HG02642 (cell line): Measurements from ENCODE around the gene CLSTN2.

ENCODE experiments used
- ATAC-seq: cut with Tn5 transposase; IDR thresholded peaks from one replicate; pipeline ENCODE4 v1.9.1; 2021; ENCODE audit warnings: mild to moderate bottlenecking; ENCODE audit not compliant: unreplicated experiment, poor library complexity

The CLSTN2 gene

GRCh38 chr3:140219291-140219690 is 284.3 kb downstream of the CLSTN2 start:
- no peak for ATAC-seq

- no peak for ATAC-seq
Measured at GRCh38 chr3:140219923-140220452, 285.0 kb downstream of the CLSTN2 start.

GRCh38 chr3:140223197-140223596 is 288.2 kb downstream of the CLSTN2 start:
- no peak for ATAC-seq

GRCh38 chr3:140223631-140224030 is 288.6 kb downstream of the CLSTN2 start:
- no peak for ATAC-seq

- no peak for ATAC-seq
Measured at GRCh38 chr3:140224307-140224706, 289.3 kb downstream of the CLSTN2 start.

- ATAC-seq, result no peak
Measured at GRCh38 chr3:140225996-140226395, 291.0 kb downstream of the CLSTN2 start.

GRCh38 chr3:140233702-140234101 is 298.7 kb downstream of the CLSTN2 start:
- ATAC-seq, result no peak

- no peak for ATAC-seq
Measured at GRCh38 chr3:140234256-140234655, 299.3 kb downstream of the CLSTN2 start.

- ATAC-seq, result no peak
Measured at GRCh38 chr3:140236836-140237501, 302.0 kb downstream of the CLSTN2 start.

GRCh38 chr3:140238646-140239314 is 303.8 kb downstream of the CLSTN2 start:
- ATAC-seq, result no peak

GRCh38 chr3:140242818-140243276 is 307.9 kb downstream of the CLSTN2 start:
- ATAC-seq, result no peak

- ATAC-seq, result no peak
Measured at GRCh38 chr3:140243575-140243974, 308.6 kb downstream of the CLSTN2 start.

GRCh38 chr3:140244893-140245292 is 309.9 kb downstream of the CLSTN2 start:
- no peak for ATAC-seq

- no peak for ATAC-seq
Measured at GRCh38 chr3:140246578-140246977, 311.6 kb downstream of the CLSTN2 start.

- no peak for ATAC-seq
Measured at GRCh38 chr3:140247775-140248174, 312.8 kb downstream of the CLSTN2 start.

GRCh38 chr3:140249188-140249587 is 314.2 kb downstream of the CLSTN2 start:
- no peak for ATAC-seq

GRCh38 chr3:140250010-140250855 is 315.2 kb downstream of the CLSTN2 start:
- ATAC-seq, result no peak

GRCh38 chr3:140250945-140251344 is 316.0 kb downstream of the CLSTN2 start:
- no peak for ATAC-seq

GRCh38 chr3:140251678-140252077 is 316.7 kb downstream of the CLSTN2 start:
- no peak for ATAC-seq

- ATAC-seq, result no peak
Measured at GRCh38 chr3:140252812-140253656, 318.0 kb downstream of the CLSTN2 start.
